Endothelial cell of umbilical vein (primary cell): ENCODE data around the gene NUAK1. TPM values are rescaled to one million over a fixed set of nuclear protein-coding genes. Genes with fewer than 3 reads are reported as not detected.

Experiments used
- BruUV-seq: library from RNA; stranded (reverse); fragments of 400-500 nt; replicated peaks from 2 replicates; lab custom pipeline; 2021; lab: Mats Ljungman, UMichigan
- CTCF ChIA-PET: fragments of 300-600, 350-600 bp; sonication (Branson Sonifier 250); formaldehyde crosslinking; loops from one replicate; lab custom pipeline; 2021; ENCODE audit warnings: antibody characterized with exemption, inconsistent platforms; lab: Charles Lee
- POLR2A ChIA-PET: fragments of 300-600, 350-600 bp; sonication (Branson Sonifier 250); formaldehyde crosslinking; loops from one replicate; lab custom pipeline; 2021; ENCODE audit warnings: antibody characterized with exemption, inconsistent platforms; lab: Charles Lee
- DNase-seq: peaks from one replicate; pipeline ENCODE4 v3.0.0-alpha.2; 2011; ENCODE audit warnings: low read depth, low spot score
- FAIRE-seq: peaks from 2 replicates; lab custom pipeline; 2011; peaks lifted over from hg19 to GRCh38; lab: Jason Lieb, UNC
- H2AFZ ChIP-seq: 2 replicates; pipeline ENCODE4 v1.6.0; 2012; ENCODE audit warnings: low read depth, low read length, control low read depth, inconsistent platforms
- H3K27ac ChIP-seq: 2 replicates; pipeline ENCODE4 v1.5.1; 2011; ENCODE audit warnings: low read depth, mild to moderate bottlenecking, control low read depth, low read length, moderate library complexity; ENCODE audit not compliant: insufficient read depth
- H3K27me3 ChIP-seq, 2 experiments: 2 replicates each; pipeline versions ENCODE4 v1.6.0 to v1.6.1; 2011; ENCODE audit warnings: low read length in 2 of 2, mixed read lengths in 1 of 2; ENCODE audit not compliant: control insufficient read depth in 2 of 2, insufficient read depth in 2 of 2
- H3K36me3 ChIP-seq, 2 experiments: 2 replicates in 1 of 2; 3 replicates in 1 of 2; pipeline ENCODE4 v1.5.1; 2011; ENCODE audit warnings: low read length in 2 of 2, mild to moderate bottlenecking in 1 of 2, moderate library complexity in 1 of 2; ENCODE audit not compliant: control insufficient read depth in 2 of 2, insufficient read depth in 2 of 2; ENCODE audit errors: extremely low read depth in 1 of 2
- H3K4me1 ChIP-seq: 3 replicates; pipeline ENCODE4 v1.5.1; 2011; ENCODE audit warnings: mild to moderate bottlenecking, low read length; ENCODE audit not compliant: control insufficient read depth, insufficient read depth; ENCODE audit errors: extremely low read depth
- H3K4me2 ChIP-seq: 2 replicates; pipeline ENCODE4 v1.6.1; 2011; ENCODE audit warnings: low read length, control low read depth, mixed read lengths; ENCODE audit not compliant: insufficient read depth
- H3K4me3 ChIP-seq, 3 experiments: fragments of 200-600 bp in 1 of 3; sonication (generic), shearing (Covaris generic) in 1 of 3; replicated peaks in 1 of 3; 2 replicates each; pipeline ENCODE4 v1.5.1; 2011 to 2016; ENCODE audit warnings: control low read depth in 3 of 3, low read length in 3 of 3, mild to moderate bottlenecking in 2 of 3, inconsistent platforms in 1 of 3, low read depth in 1 of 3, moderate library complexity in 1 of 3; ENCODE audit not compliant: insufficient read depth in 1 of 3
- H3K79me2 ChIP-seq: 2 replicates; pipeline ENCODE4 v1.6.0; 2012; ENCODE audit warnings: low read length, inconsistent platforms; ENCODE audit not compliant: control insufficient read depth, insufficient read depth
- H3K9ac ChIP-seq: replicated peaks from 2 replicates; pipeline ENCODE3; 2011; ENCODE audit warnings: low read length, control low read depth; ENCODE audit not compliant: insufficient read depth; ENCODE audit errors: extremely low read depth
- H3K9me1 ChIP-seq: replicated peaks from 3 replicates; pipeline ENCODE4 v1.6.0; 2011; ENCODE audit warnings: mild to moderate bottlenecking, low read length; ENCODE audit not compliant: control insufficient read depth, insufficient read depth; ENCODE audit errors: extremely low read depth
- H3K9me3 ChIP-seq: replicated peaks from 2 replicates; pipeline ENCODE4 v1.5.1; 2012; ENCODE audit warnings: low read length, inconsistent platforms; ENCODE audit not compliant: control insufficient read depth, insufficient read depth
- H4K20me1 ChIP-seq: replicated peaks from 2 replicates; pipeline ENCODE3; 2011; ENCODE audit warnings: mild to moderate bottlenecking, low read length; ENCODE audit not compliant: control insufficient read depth, insufficient read depth; ENCODE audit errors: extremely low read depth
- EZH2 ChIP-seq: IDR thresholded peaks from 2 replicates; pipeline ENCODE4 v1.6.1; 2012; ENCODE audit warnings: borderline replicate concordance, low read depth, mild to moderate bottlenecking, moderate library complexity, low read length, inconsistent platforms; ENCODE audit not compliant: severe bottlenecking
- FOS ChIP-seq: IDR thresholded peaks from 2 replicates; pipeline ENCODE4 v1.6.1; 2011; ENCODE audit warnings: mild to moderate bottlenecking, low read length, moderate library complexity, borderline replicate concordance; ENCODE audit not compliant: insufficient read depth
- GATA2 ChIP-seq: IDR thresholded peaks from 2 replicates; pipeline ENCODE4 v1.7.0; 2011; ENCODE audit warnings: low read depth, mild to moderate bottlenecking, moderate library complexity, mixed read lengths, low read length; ENCODE audit not compliant: insufficient read length, insufficient read depth
- MYC ChIP-seq: IDR thresholded peaks from one replicate; pipeline ENCODE4 v1.6.1; 2011; ENCODE audit warnings: mild to moderate bottlenecking, low read depth, low read length
- POLR2A ChIP-seq: IDR thresholded peaks from 2 replicates; pipeline ENCODE4 v1.6.1; 2012; ENCODE audit warnings: low read depth, mild to moderate bottlenecking, control low read depth, low read length
- POLR2AphosphoS5 ChIP-seq: IDR thresholded peaks from 2 replicates; pipeline ENCODE4 v1.6.1; 2012; ENCODE audit warnings: low read depth, mild to moderate bottlenecking, control low read depth, low read length, moderate library complexity; ENCODE audit not compliant: insufficient read depth
- dilution Hi-C: fragments of 300-500 bp; cut with MboI; formaldehyde crosslinking; loops from one replicate; pipeline ENCODE4 v1.15.0; 2019; ENCODE audit warnings: low sequenced_read_pairs; ENCODE audit not compliant: extremely low pct_ligation_motif_present
- intact Hi-C: fragments of 100-400 bp; cut with micrococcal nuclease; formaldehyde crosslinking; loops from one replicate; pipeline ENCODE4 v1.10.0; 2022
- polyA plus RNA-seq, 4 experiments: library from polyadenylated mRNA; depleted of rRNA in 3 of 4; stranded (reverse) in 3 of 4; unstranded in 1 of 4; fragments of >200 nt; gene quantifications; 2 replicates each; pipeline versions ENCODE4 v1.2.1 to v1.2.3, GENCODE V29; 2011 to 2012; ENCODE audit warnings: missing spikeins in 1 of 4
- total RNA-seq: library from RNA; stranded (reverse); gene quantifications from 2 replicates; pipeline ENCODE4 v1.2.3, GENCODE V29; 2021
- TF ChIP-seq, protein P1 (sequence below), 2 donors: IDR thresholded peaks; 1 replicate in 1 of 2; 2 replicates in 1 of 2; pipeline ENCODE4 v1.5.1; 2011; ENCODE audit warnings: low read length in 2 of 2, mild to moderate bottlenecking in 2 of 2, moderate library complexity in 2 of 2, control low read depth in 1 of 2, inconsistent platforms in 1 of 2, low read depth in 1 of 2; ENCODE audit not compliant: insufficient read depth in 1 of 2; ENCODE audit errors: extremely low read depth in 1 of 2
- TF ChIP-seq, protein P2 (sequence below): IDR thresholded peaks from 2 replicates; pipeline ENCODE4 v1.6.1; 2011; ENCODE audit not compliant: insufficient read depth, insufficient read length

The NUAK1 gene
- total and polyA plus RNA-seq, 2 donors (not counting 3 experiments of a cell fraction or from before 2014, with no cell fraction given) = 34.2 to 39.7 TPM

DNA sequence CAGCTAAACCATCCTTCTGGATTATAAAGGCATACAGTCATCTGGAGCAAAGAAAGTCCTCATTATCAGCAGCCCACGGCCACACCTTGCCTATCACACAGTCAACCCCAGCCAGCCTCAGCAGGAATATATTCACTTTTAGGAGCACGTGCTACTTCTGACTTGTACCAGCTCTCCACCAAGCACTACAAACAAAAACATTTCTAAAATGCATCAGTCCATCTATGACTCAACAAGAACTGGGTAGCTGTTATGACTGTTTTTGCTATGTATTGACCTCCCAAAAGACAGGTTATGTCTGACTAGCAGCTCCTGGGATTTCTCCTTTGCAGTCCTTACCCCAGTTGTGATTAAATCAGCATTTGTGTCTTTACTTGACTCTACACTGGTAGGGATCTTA, 31.2 kb downstream of the NUAK1 start:
- ChIA-PET CTCF (interaction anchor here (1.2 to 4.6 kb wide), 7 partner anchors 10 to 42 kb away, joined by 3 to 26 read pairs (median 6); partner anchors contain the start of gene NUAK1), POLR2A (no interaction called here)
- H3K9me1 ChIP-seq = no peaks in the 10 kb centered on the region
- peak; percentile 55 for FAIRE-seq
- no peak overlapping the region for H3K4me2 ChIP-seq
- no peak overlapping the region for H3K9ac ChIP-seq
- no TSS peak for BruUV-seq
- H3K27ac ChIP-seq = no peak overlapping the region
- peaks cover 9% of the 10 kb centered on the region for H4K20me1 ChIP-seq
- peak; percentile 18 for DNase-seq
- no peak for TF ChIP-seq POLR2AphosphoS5
- no peak for TF ChIP-seq EZH2
- no peak for TF ChIP-seq POLR2A
- no peak for TF ChIP-seq MYC
- TF ChIP-seq, protein P1, sequence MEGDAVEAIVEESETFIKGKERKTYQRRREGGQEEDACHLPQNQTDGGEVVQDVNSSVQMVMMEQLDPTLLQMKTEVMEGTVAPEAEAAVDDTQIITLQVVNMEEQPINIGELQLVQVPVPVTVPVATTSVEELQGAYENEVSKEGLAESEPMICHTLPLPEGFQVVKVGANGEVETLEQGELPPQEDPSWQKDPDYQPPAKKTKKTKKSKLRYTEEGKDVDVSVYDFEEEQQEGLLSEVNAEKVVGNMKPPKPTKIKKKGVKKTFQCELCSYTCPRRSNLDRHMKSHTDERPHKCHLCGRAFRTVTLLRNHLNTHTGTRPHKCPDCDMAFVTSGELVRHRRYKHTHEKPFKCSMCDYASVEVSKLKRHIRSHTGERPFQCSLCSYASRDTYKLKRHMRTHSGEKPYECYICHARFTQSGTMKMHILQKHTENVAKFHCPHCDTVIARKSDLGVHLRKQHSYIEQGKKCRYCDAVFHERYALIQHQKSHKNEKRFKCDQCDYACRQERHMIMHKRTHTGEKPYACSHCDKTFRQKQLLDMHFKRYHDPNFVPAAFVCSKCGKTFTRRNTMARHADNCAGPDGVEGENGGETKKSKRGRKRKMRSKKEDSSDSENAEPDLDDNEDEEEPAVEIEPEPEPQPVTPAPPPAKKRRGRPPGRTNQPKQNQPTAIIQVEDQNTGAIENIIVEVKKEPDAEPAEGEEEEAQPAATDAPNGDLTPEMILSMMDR (IDR thresholded peaks at IDR 0.05; ENCODE audit: extremely low read depth in 1 of 2, insufficient read depth in 1 of 2, low read depth in 1 of 2, low read length in 2 of 2) = no peak
- TF ChIP-seq, protein P2, sequence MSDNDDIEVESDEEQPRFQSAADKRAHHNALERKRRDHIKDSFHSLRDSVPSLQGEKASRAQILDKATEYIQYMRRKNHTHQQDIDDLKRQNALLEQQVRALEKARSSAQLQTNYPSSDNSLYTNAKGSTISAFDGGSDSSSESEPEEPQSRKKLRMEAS = no peak
- TF ChIP-seq GATA2 = no peak
- no peak for TF ChIP-seq FOS
- H3K4me3 ChIP-seq = no peak overlapping the region
- dilution Hi-C loops (no loop called here), intact Hi-C loops (loop anchor here (1.0 kb wide), 1 partner anchor 11 kb away; no protein-coding TSS in a partner anchor)
- H3K9me3 ChIP-seq = no peaks in the 10 kb centered on the region
- H3K4me1 ChIP-seq = peaks cover 28% of the 10 kb centered on the region
- no peaks in the 10 kb centered on the region for H3K27me3 ChIP-seq
- H3K79me2 ChIP-seq = peaks cover 11% of the 10 kb centered on the region
- H2AFZ ChIP-seq = no peak overlapping the region
- peaks cover 4 to 12% of the 10 kb centered on the region in 2 experiments for H3K36me3 ChIP-seq
